Hematopoietic multipotent progenitor cell treated with erythropoietin and hydrocortisone succinate and interleukin-3 and kit ligand, for 6 days (in vitro differentiated cells): Measurements from ENCODE around the gene STXBP5.

ENCODE experiments used
- DNase-seq: peaks from one replicate; pipeline ENCODE4 v3.0.0-alpha.2; 2015

Gene STXBP5

GRCh38 chr6:147212622-147213021, 8.4 kb downstream of the STXBP5 start:
- peak; percentile 44 for DNase-seq

GRCh38 chr6:147213772-147214171, 9.6 kb downstream of the STXBP5 start:
- no peak for DNase-seq

GRCh38 chr6:147214248-147215227, 10.3 kb downstream of the STXBP5 start:
- DNase-seq, result no peak

- DNase-seq, result no peak
These were observed 12.7 kb downstream of the STXBP5 start for GRCh38 chr6:147216915-147217314.

DNA sequence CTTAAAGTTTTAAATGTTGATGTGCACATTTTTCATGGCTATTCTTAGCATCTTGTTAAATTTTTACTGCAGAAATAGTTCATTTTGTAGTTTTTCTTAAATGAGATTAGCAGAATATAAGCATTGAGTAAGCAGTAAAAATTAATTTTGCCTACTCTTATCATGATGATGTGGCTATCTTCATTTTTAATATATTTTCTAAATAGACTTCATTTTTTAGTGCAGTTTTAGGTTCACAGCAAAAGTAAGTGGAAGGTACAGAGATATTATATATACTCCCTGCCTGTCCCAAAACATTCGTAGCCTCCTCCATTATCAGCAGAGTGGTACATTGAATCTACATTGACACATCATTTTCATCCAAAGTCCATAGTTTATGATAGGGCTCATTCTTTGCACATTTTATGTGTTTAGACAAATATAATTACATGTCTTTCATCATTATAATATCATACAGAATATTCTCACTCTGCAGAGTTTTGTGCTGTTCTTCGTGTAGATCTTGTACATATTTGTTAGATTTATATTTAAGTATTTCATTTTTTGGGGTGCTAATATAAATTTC, 13.7 kb downstream of the STXBP5 start:
- DNase-seq, result no peak

GRCh38 chr6:147218797-147219196, 14.6 kb downstream of the STXBP5 start:
- no peak for DNase-seq

GRCh38 chr6:147219463-147219862, 15.2 kb downstream of the STXBP5 start:
- DNase-seq, result no peak

GRCh38 chr6:147220345-147220744, 16.1 kb downstream of the STXBP5 start:
- DNase-seq, result no peak

DNA sequence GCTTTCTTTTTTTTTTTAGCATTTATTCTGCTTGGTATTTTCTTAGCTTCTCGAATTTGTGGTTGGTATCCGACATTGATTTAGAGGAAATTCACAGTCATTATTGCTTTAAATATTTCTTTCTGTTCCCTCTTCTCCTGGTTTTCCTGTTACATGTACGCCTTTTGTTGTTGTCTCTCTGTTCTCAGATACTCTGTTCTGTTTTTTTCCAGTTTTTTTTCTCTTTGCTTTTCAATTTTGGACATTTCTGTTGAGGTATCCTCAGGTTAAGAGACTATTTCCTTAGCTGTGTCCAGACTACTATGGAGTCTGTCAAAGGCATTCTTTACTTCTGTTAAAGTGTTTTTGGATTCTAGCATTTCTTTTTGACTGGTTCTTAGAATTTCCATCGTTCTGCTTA, 17.5 kb downstream of the STXBP5 start:
- no peak for DNase-seq

- DNase-seq, result peak; percentile 78
These were observed 18.1 kb downstream of the STXBP5 start for GRCh38 chr6:147222160-147222838.

- DNase-seq, result no peak
These were observed 19.5 kb downstream of the STXBP5 start for GRCh38 chr6:147223736-147224135.

DNA sequence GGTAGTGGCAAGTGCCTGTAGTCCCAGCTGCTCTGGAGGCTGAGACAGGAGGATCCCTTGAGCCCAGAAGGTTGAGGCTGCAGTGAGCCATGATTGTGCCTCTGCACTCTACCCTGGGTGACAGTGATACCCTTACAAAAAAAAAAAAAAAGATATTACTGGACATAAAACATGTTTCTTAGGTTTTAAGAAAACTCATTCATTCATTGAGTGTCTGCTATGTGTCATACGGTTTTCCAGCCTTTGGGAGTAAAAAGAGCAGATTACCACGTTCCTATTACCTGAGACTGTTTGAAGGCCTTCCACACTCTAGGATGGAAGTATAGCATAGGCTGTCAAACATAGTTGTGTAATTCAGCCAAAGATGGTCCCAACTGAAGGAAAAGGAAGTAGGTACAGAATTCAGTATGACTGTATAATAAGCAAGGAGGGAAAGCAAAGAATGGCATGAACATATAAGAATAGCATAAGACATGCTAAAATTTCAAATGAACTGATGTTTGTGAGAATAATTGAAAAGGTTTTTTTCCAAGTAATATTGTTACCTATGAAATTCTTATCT, 22.0 kb downstream of the STXBP5 start:
- no peak for DNase-seq

DNA sequence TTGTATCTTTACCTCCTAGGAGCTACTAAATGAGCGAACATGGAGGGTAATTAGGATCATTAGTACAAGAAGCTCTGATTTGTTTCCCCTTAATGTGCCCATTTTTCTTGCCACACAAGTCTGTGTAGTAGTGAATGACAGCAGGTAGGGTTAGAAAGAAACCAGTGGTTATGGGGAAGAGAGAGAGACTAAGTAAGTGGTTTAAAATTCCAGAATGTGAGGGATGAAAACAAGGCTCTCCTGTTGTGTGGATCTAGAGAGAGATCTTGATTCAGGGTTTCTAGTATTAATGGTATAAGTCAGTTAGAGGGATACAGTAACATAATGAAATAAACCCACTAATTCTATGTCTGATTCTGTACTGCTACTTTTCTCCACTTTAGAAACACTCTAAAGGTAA, 22.7 kb downstream of the STXBP5 start:
- no peak for DNase-seq

DNA sequence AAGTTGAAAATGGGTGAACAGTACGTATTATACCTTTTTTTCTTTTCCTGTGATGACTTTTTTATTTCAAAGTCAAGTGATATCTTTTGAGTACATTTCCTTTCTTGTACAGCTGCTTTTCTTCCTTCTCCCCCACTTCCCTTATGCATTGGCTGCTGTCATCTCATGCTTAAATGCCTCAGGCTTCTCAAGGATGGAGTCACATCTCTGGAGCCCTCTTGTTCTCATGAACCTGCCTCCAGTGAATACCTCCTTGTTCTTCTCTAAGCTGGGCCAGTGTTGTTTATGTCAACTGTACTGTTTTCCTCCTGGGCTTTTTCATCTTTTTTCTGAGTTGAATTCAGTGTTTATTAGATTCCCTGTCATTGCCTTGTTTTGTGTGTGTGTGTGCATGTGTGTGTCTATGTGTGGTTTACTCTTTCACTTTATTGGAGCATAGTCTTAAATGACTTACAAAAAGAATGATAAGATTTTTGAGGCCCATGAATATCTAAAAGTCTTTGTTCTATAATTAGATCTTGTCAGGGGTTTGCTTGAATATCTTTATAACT, 23.6 kb downstream of the STXBP5 start:
- no peak for DNase-seq

GRCh38 chr6:147231589-147231988, 27.4 kb downstream of the STXBP5 start:
- DNase-seq, result no peak

- DNase-seq, result no peak
These were observed 30.5 kb downstream of the STXBP5 start for GRCh38 chr6:147234685-147235084.

DNA sequence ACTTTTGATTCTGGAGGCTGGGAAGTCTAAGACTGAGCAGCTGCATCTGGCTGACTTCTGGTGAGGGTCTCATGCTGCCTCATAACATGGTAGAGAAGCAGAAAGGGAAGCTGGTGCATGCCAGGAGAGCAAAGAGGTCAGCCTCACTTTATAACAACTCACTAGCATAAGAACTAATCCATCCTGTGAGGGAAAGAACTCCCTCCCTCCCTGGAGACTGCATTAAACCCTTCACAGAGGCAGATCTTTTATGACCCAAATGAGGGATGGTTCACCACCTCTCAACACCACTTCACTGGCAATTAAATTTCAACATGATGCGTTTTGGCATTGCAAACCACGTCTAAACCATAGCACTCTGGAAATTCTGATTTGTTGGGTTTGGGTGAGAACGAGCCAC, 33.9 kb downstream of the STXBP5 start:
- no peak for DNase-seq

DNA sequence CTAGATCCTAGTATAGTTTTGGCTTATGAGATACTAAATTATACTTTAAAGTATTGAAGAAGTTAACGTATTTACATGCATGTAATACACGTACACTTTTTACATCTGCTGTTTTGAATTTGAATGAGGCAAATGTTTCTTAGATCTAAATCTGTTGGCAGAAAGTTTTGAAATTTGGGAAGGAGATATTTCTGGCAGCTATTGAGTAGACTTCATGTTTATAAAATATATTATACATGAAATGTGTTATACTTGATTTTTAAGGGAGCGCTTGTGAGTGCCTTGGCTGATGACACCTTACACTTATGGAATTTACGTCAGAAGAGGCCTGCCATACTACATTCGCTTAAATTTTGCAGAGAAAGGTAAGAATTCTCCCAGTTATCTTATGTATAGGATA, 34.7 kb downstream of the STXBP5 start:
- no peak for DNase-seq

DNA sequence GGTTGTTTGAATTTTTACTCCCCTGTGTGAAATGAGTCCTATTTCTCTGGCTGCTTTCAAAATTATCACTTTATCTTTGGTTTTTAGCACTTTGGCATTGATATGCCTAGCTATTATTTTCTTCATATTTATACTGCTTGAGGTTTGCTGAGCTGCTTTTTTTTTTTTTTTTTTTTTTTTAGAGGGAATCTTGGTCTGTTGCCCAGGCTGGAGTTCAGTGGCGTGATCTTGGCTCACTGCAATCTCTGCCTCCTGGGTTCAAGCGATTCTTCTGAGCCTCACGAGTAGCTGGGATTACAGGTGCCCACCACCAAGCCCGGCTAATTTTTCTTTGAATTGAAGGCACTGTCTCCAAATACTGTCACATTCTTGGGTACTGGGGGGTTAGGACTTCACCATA, 40.6 kb downstream of the STXBP5 start:
- no peak for DNase-seq

DNA sequence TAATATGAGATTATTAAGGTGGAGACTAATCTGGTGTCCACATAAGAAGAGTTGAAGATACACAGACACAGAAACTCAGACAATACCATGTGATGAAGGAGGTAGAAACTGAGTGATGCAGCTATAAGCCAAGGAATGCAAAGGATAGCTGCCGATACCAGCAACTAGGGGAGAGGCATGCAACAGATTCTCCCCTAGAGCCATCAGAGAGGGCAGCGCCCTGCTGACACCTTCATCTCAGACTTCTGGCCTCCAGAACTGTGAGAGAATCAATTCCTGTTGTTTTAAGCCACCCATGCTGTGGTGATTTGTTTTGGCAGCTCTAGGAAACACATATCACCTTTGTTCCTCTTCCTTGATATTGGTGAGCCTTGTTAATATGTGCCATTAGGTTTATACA, 41.5 kb downstream of the STXBP5 start:
- DNase-seq, result no peak

GRCh38 chr6:147246853-147247635, 42.8 kb downstream of the STXBP5 start:
- no peak for DNase-seq

DNA sequence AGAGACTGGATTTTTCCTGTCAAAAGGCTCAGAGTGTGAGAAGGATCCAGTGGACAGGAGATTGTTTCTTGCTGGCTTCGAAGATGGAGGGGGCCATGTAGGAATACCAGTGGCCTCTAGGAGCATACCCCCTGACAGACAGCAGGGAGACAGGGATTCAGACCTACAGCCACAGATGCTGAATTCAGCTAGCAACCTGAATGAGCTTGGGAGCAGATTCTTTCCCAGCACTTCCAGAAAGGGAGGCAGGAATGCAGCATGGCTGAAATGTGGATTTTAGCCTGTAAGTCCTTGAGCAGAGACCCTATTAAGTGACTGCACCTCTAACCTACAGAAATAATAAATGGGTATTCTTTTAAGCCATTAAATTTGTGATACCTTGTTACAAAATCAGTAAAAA, 44.6 kb downstream of the STXBP5 start:
- no peak for DNase-seq
